AML-193 (cell line): ENCODE results near the gene CHP1.
"Not testable (repeated sequence)": the region's sequence is repeated elsewhere in the genome, so short reads cannot be mapped to it uniquely, and the experiment has no call there.

ENCODE experiments used
- DNase-seq, 2 experiments: peaks; one replicate each; lab custom pipeline; 2025; lab: John Stamatoyannopoulos, UW

CHP1 gene

DNA sequence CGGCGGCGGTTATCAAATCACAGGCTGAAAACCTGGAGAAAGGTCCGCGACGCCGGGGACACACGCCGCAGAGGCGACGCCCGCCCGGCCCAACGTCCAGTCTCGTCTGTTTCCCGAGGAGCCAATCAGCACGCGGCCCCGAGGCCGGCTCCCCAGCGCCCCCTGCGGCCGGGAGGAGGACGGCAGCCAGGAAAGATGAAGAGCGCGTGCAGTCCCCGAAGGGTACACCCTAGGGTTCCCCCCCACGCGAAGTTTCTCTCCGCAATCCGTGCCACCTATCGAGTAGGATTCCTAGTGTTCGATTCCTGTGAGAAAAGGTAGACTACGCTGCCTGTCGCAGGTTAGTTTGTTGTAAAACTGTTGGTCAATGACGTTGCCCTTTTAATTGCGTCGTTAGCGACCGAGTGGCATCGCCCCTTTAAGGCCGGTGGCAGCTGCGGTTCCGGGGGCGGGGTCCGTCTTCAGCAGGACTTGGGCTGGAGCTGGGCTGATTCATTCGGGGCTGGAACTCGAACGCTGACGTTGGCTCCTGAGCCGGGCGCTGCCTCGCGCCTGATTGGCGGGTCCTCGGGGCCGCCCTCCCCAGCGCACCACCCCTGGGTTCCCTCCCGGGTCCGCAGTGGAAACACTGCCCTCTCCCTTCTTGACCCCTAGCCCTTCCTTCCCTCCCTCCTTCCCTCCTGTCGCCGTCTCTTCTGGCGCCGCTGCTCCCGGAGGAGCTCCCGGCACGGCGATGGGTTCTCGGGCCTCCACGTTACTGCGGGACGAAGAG, at the start of gene CHP1, which contains the start of gene EXD1:
Gene CHP1, plus strand, starts transcription at position 619 of the 772 bp plus-strand sequence. Its CDS starts 115 bp downstream, at position 734.
Gene EXD1, minus strand, starts transcription at position 108 of the 772 bp plus-strand sequence. CDS start 4,182 bp downstream, outside the sequence.
- peak; percentile 89 to 91 for DNase-seq

DNA sequence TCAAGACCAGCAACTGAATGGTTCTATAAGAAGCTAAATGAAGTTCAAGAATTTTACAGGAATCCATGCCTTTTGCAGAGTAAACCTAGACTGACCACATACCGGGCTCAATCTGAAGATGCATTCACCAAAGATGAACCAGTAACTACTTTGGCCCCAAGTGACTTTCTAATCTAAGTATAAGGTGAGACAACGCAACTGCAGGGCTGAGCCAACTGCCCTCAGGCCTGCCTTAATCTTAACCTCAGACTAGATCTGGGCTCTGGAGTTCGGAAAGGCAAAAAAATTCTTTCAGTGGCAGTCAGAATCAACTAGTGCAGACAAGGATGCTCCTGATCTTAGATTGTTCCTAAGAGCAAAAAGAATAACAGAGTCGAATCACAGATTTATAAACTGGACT, 48.8 kb upstream of the CHP1 start:
- DNase-seq = no peak

DNA sequence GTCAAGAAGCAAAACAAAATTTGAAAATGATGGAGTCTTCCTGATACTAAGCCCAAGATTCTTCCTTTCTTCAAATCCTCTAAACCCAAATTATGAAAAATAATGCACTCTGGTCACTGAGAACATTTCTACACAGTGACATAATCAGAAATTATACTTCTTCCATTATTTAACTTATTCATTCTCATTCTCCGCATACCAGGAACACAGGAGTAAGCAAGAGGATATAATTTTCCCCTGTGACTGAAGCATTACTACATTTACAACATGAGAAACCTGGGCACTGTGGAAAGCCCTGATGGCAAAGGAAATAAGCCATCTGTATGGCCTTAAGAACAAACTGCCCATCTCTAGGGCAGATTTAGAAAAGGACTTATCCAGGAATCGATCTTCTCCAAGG, 47.5 kb upstream of the CHP1 start:
- no peak for DNase-seq

DNA sequence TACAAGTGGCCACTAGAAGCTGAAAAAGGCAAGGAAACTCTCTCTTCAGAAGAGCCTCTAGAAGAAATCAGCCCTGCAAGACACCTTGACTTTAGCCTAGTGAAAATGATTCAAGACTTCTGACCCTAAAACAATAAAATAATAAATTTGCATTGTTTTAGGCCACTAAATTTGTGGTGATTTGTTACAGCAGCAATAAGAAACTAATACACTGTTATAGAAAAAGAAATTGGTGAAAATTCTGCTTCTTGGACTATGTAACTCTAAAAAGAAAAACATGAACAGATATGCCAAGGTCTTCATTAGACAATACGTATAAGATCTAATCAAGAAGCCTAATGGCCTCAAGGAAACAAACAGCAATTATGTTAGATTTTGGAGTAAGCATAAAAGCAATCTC, 36.6 kb upstream of the CHP1 start:
- no peak for DNase-seq

DNA sequence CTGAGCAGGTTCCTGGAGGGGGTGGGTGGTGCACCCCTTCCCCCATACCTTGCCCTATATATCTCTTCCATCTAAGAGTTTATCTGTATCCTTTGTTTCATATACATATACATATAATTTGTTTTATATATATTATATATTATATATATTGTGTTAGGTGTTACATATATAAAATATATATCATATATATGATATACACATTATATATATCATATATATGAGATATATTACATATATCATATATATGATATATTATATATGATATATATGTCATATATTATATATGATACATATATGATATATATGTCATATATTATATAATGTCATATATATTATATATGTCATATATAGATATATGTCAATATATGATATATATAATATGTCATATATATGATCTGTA, 31.6 kb upstream of the CHP1 start:
- DNase-seq = no peak

DNA sequence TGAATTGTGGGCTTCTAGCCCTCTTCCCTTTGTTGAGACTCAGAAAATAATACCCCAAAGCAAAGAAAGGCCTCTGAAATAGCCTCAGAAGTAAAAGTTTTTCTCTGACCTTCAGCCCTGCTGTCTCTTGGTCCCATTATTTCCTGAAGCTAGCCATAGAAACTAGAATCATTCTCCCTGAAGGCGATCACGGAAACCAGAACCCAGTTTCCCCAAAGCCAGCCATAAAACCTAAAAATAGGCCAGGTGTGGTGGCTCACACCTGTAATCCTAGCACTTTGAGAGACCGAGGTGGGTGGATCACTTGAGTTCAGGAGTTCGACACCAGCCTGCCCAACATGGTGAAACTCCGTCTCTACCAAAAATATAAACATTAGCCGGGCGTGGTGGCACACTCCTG, 27.7 kb upstream of the CHP1 start:
- DNase-seq = no peak

DNA sequence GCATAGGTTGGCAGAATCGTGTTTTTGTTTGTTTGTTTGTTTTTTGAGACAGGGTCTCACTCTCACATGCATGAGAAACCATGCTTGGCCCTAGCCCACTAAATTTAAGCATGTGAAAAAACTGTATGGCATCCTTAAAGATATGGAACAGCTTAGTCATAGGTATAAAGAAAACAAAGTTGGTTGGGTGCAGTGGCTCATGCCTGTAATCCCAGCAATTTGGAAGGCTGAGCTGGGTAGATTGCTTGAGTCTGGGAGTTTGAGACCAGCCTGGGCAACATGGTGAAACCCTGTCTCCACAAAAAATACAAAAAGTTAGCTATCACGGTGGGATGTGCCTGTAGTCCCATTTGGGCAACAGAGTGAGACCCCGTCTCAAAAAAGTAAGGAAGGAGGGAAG, 25.8 kb upstream of the CHP1 start:
- DNase-seq = no peak

DNA sequence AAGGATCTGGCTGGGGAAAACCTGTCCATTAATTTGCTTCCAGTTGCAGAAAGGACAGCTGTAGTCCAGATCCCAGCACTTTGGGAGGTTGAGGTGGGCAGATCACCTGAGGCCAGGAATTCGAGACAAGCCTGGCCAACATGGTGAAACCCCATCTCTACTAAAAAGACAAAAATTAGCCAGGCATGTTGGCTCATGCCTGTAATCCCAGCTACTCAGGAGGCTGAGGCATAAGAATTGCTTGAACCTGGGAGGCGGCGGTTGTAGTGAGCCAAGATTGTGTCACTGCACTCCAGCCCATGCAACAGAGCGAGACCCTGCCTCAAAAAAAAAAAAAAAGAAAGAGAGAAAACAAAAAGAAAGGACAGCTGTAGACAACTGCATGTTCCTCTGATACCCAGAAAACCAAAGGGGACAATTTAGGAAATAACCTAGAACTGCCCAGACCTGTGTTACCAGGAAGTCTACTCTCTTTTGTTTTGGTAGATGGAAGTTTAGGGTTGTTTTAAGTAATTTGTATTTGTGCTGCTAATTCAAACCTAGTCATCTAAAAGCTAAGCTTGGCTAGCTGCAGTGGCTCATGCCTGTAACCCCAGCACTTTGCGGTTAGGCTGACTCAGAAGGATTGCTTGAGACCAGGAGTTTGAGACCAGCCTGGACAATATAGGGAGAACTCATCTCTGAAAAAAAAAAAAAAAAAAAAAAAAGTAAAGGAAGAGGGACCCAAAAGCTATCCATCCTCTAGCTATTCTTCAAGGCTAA, 23.2 kb upstream of the CHP1 start:
- no peak for DNase-seq

DNA sequence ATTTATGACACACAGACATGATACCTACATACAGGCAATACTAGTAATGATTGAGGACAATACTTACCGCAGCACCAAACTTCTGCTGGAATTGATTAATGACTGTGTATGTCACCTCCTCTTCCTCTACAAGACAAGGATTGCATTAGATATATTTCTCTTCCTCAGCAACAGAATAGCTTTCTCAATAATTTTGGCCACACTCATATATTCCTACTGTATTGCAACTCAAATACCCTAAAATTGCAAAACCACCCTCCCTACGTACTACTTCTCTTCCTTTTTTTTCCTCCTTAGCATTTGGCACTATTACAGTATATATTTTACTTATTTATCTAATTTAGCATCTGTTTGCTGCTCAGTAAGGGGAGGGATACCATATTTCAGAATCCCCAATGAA, 15.4 kb upstream of the CHP1 start:
- peak; percentile 97 for DNase-seq

DNA sequence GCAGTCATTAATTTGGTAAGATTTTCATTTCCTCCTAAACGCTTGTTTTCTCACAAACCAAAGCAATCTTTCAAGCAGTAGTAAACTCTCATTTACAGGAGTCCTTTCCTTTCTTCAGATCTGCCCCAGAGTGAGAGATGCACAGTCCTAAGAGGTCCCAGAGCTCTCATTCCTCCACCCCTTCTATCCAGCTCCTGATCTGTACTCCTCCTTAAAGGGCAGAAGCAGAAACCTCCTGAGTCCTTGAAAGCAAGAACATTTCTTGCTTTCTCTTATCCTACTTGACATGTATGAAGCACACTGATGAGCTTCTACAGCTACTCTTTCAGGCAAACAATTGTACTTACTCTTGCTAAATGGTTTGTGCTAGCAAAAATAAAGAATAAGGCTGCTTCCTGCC, 12.2 kb upstream of the CHP1 start:
- DNase-seq = no peak

DNA sequence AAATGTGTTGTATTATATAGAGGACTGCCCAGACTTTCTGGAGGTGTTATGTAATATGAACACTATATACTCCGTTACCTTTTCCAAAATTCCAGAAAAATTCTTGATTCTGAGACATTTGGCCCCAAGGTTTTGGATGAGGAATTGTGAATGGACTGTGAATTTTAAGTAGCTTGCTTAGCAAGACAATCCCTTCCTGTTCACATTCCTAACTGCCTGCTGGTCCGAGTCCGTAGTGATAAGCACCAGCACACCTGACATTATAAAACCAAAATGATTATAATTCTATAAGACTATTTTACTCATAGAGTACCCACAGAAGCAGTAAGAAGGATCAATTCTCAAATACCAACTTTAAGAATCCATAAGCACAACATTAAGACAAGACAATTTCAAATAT, 11.7 kb upstream of the CHP1 start:
- no peak for DNase-seq

DNA sequence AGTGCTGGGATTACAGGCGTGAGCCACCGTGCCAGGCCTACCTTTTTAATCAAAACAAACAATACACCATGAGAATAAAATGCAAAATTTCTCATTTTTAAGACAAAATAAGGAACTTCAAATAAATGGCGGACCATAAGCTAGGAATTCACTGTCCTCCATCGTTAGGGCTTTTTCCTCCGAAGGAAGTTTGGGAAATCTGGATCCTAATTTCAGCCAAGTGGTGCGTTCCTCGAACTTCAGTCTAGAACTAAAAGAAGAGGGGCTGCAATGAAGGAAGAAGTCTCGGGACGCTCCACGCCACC, 771 bp upstream of the CHP1 start:
- DNase-seq = no peak

DNA sequence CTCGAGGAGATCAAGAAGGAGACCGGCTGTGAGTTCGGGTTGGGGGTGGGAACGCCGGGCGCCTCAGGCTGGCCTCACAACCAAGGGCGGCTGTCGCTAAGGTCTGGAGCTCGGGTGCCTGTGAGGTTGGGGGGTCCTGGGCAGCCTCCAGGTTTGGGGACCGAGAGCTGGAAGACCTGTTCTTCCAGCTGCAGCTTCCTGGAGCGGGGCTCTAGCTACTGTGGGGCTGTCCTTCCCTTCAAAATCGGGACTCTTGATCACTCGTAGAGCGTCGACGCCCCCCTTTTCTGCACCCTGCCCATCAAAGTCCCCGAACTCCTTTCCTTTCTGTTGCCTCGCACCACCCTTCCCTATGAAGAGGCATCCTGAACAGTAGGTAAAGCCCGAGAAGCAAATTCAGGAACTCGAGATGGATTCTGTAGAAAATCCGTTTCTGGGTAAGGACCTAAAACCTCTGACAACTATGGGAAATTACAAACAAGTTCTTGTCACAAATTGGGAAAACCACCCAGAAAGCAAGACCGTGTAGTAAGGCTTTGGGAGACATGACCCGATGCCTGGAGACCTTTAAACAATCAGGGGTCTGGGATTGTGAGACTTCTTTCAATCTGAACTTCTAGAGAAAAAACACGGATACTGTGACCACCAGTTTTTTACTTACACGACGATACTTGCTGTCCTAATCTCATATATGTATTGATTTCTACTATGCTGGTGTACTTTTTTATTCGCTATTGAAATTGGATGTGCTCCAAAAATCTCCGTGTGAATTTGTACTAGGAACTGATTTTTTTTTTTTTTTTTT, 556 bp downstream of the CHP1 start:
- DNase-seq = no peak

DNA sequence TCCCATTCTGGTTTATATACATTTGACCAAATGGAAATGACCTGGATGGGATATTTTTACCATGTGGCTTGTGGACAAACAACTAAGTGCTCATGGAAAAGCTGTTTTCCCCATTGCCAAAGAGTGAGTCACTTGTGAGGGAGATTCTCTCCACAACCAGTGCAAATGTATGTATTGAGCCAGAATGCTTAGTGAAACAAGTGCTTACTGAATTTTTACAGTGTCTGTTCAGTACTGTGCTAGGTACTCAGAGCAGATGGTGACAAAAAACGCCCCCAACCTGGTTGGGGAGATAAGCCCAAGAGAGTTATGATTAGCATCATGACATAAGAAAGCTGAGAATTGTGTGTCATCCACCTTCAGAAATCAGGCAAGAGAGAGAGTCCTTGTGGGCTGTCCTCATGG, 2.3 kb downstream of the CHP1 start:
- DNase-seq = no peak

DNA sequence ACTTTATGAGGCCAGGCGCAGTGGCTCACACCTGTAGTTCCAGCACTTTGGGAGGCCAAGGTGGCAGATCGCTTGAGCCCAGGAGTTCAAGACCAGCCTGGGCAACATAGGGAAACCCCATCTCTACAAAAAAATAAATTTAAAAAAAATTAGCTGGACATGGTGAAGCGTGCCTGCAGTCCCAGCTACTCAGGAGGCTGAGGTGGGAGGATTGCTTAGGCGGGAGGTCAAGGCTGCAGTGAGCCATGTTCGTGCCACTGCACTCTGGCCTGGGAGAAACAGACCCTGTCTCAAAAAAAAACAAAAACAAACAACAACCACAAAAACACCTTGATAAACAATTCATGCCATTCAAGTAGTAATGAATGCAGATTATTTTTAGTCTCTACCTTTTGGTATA, 4.2 kb downstream of the CHP1 start:
- not testable (repeated sequence) for DNase-seq

DNA sequence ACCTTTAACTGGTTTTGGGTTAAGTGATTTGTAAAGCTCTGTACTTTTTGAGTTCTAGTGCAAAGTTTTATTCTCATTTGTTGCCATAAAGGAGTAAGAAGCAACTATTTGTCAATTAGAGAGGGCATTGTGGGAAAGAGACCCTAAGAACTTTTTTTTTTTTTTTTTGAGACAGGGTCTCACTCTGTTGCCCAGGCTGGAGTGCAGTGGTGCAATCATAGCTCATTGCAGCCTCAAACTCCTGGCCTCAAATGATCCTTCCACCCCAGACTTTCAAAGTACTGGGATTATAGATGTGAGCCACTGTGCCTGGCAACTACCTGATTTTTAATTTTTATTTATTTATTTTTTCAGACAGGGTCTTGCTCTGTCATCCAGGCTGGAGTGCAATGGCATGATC, 4.9 kb downstream of the CHP1 start:
- DNase-seq = no peak

DNA sequence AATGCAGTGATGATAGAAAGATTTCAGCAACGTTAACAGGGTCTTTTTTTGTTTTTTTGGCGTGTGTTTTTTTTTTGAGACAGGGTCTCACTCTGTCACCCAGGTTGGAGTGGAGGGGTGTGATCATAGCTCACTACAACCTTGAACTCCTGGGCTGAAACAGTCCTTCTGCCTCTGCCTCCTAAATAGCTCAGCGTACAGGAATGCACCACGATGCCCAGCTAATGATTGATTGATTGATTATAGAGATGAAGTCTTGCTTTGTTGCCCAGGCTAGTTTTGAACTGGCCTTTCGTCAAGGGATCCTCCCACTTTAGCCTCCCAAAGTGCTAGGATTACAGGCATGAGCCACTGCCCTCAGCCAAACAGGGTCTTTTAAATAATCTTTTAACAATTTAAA, 7.0 kb downstream of the CHP1 start:
- no peak for DNase-seq

DNA sequence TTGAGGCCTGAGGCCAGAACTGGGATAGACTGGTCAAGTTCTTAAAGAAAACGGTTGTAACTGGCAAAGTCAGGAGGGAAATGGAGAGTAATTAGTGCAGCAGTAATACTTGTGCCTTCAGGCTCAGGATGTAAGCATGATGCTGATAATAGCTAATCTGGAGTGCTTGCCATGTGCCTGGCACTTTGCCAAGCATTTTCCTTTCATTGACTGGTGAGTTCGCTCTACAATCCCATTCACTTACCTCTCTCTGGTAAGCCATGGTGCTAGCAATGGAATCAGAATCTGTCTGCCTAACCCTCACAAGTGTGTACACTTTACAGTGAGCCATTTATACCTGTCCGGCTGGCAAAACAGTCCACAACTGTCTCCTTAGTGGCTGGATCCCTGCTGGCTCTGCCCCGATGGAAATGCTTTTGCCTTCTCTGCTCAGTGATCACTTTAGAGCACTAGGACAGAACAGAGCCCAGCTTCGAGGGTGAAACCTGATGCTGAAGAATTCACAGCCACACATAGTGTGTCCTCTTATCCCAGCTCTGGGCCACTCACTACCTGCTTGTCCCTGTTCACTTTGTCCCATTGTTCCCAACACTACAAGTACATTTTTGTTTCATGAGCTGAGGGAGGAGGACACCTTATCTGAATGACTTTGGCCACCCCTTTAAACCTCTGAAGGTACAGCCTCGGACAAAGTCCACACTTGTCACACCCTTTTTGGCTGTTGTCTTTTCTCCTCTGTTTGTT, 10.3 kb downstream of the CHP1 start:
- no peak for DNase-seq

DNA sequence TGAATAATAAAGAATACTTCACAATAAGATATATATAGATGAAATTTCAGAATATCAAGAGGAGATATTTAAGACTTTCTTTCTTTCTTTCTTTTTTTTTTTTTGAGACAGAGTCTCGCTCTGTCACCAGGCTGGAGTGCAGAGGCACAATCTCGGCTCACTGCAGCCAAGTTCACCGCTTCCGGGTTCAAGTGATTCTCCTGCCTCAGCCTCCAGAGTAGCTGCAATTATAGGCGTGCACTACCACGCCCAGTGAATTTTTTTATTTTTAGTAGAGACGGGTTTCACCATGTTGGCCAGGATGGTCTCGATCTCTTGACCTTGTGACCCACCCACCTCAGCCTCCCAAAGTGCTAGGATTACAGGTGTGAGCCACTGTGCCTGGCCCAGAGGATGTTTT, 19.7 kb downstream of the CHP1 start:
- not testable (repeated sequence) for DNase-seq

DNA sequence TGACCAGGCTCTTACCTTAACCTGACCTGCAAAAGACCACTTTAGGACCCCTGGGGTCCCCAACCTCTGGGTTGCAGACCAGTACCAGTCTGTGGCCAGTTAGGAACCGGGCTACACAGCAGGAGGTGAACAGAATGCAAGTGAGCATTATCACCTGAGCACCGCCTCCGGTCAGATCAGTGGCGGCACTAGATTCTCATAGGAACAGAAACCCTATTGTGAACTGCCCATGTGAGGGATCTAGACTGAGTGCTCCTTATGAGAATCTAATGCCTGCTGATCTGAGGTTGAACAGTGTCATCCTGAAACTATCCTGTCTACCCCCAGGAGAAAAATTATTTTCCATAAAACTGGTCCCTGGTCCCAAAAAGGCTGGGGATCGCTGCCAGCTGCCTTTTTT, 20.3 kb downstream of the CHP1 start:
- no peak for DNase-seq

DNA sequence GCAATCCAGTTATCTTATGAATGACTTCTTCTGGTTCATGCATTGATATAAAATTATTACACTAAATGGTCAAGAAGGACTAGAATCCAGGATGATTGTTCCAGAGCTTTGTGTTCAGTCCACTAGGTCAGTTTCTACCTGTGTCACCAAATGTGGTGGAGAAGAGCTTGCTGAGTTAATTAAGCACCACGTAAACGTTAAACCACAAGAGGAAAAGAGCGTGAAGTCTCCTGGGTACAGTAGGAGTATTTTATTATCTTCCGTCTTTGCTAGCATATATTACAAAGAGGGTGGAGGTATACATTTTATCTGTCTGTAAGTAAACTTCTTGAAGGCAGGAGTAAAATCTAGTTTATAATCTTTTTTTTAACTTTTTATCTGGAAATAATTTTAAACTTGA, 23.5 kb downstream of the CHP1 start:
- DNase-seq = no peak

DNA sequence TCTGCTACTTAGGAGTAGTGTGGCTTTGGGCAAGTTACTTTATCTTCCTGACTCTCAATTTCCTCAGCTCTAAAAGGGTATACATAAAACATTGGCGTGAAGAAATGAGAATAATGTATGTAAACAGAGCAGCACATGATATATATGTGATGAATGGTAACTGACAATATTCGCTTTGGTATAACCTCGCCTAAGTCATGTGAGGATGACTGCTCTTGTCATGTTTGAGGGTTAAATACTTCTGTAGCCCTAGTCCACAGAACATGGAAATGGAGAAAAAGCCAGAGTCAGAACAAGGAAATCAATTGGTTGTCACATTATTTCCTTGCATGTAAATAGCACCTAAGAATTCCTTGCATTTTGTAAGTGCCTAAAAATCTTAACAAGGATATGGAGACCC, 25.0 kb downstream of the CHP1 start:
- DNase-seq = no peak
